ENCODE data around the gene ATF4.

ATF4 gene

GRCh38 chr22:39511226-39511625, 9.1 kb upstream of the ATF4 start:
- Histone ChIP-seq H3K9me3 (ENCODE audit: low read depth, low read length) (no peaks in the 10 kb centered on the region), H3K36me3 (ENCODE audit: insufficient read depth, low read length) (peaks cover 92% of the 10 kb centered on the region), H3K27ac (no peak overlapping the region), H3K9ac (ENCODE audit: insufficient read length) (no peak overlapping the region), H3K4me3 (no peak overlapping the region)
- DNase-seq (ENCODE audit: low read depth, low spot score) = no peak
- TF ChIP-seq POLR2AphosphoS5 (IDR thresholded peaks at IDR 0.05; ENCODE audit: borderline replicate concordance, low read depth, low read length) (no peak), EZH2 (IDR thresholded peaks at IDR 0.05) (no peak), FOXP2 (optimal IDR thresholded peaks at IDR 0.05; ENCODE audit: control extremely low read depth, extremely low read length, insufficient read depth) (no peak)

- TF ChIP-seq POLR2AphosphoS5 (IDR thresholded peaks at IDR 0.05; ENCODE audit: borderline replicate concordance, low read depth, low read length) = no peak
- no peak for TF ChIP-seq EZH2 (IDR thresholded peaks at IDR 0.05)
- TF ChIP-seq FOXP2 (optimal IDR thresholded peaks at IDR 0.05; ENCODE audit: control extremely low read depth, extremely low read length, insufficient read depth) = no peak
- Histone ChIP-seq H3K4me3 (no peak overlapping the region), H3K9me3 (ENCODE audit: low read depth, low read length) (no peaks in the 10 kb centered on the region), H3K27ac (no peak overlapping the region), H3K9ac (ENCODE audit: insufficient read length) (no peak overlapping the region), H3K36me3 (ENCODE audit: insufficient read depth, low read length) (peaks cover 84% of the 10 kb centered on the region)
- no peak for DNase-seq (ENCODE audit: low read depth, low spot score)
Measured at GRCh38 chr22:39512026-39512425, 8.3 kb upstream of the ATF4 start.

DNA sequence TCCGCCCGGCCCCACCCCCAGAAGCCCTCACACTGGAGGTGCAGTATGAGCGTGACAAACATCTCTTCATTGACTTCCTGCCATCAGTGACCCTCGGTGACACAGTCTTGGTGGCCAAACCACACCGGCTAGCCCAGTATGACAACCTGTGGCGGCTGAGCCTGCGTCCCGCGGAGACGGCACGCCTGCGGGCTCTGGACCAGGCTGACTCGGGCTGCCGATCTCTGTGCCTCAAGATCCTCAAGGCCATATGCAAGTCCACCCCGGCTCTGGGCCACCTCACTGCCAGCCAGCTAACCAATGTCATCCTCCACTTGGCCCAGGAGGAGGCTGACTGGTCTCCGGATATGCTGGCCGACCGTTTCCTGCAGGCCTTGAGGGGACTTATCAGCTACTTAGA, 6.6 kb upstream of the ATF4 start:
- H3K36me3 ChIP-seq (ENCODE audit: insufficient read depth, low read length) = peaks cover 71% of the 10 kb centered on the region

GRCh38 chr22:39514373-39514973, 5.9 kb upstream of the ATF4 start:
- Histone ChIP-seq H3K36me3 (ENCODE audit: insufficient read depth, low read length) (peaks cover 64% of the 10 kb centered on the region), H3K9ac (ENCODE audit: insufficient read length) (no peak overlapping the region)
- no peak for DNase-seq (ENCODE audit: low read depth, low spot score)

More for the DNA sequence above, 6.6 kb upstream of the ATF4 start:
- Histone ChIP-seq H3K9me3 (ENCODE audit: low read depth, low read length) (no peaks in the 10 kb centered on the region), H3K27ac (no peak overlapping the region), H3K4me3 (no peak overlapping the region), H3K9ac (ENCODE audit: insufficient read length) (no peak overlapping the region)
- TF ChIP-seq FOXP2 (optimal IDR thresholded peaks at IDR 0.05; ENCODE audit: control extremely low read depth, extremely low read length, insufficient read depth) = no peak
- no peak for TF ChIP-seq EZH2 (IDR thresholded peaks at IDR 0.05)
- TF ChIP-seq POLR2AphosphoS5 (IDR thresholded peaks at IDR 0.05; ENCODE audit: borderline replicate concordance, low read depth, low read length) = no peak
- DNase-seq (ENCODE audit: low read depth, low spot score) = no peak

GRCh38 chr22:39515266-39516050, 4.9 kb upstream of the ATF4 start:
- peaks cover 56% of the 10 kb centered on the region for H3K36me3 ChIP-seq (ENCODE audit: insufficient read depth, low read length)

More at GRCh38 chr22:39514373-39514973, 5.9 kb upstream of the ATF4 start:
- Histone ChIP-seq H3K9me3 (ENCODE audit: low read depth, low read length) (no peaks in the 10 kb centered on the region), H3K27ac (no peak overlapping the region), H3K4me3 (no peak overlapping the region)
- TF ChIP-seq FOXP2 (optimal IDR thresholded peaks at IDR 0.05; ENCODE audit: control extremely low read depth, extremely low read length, insufficient read depth) = no peak
- TF ChIP-seq POLR2AphosphoS5 (IDR thresholded peaks at IDR 0.05; ENCODE audit: borderline replicate concordance, low read depth, low read length) = no peak
- TF ChIP-seq EZH2 (IDR thresholded peaks at IDR 0.05) = no peak

GRCh38 chr22:39517470-39517869, 2.9 kb upstream of the ATF4 start:
- DNase-seq (ENCODE audit: low read depth, low spot score) = no peak
- peaks cover 53% of the 10 kb centered on the region for H3K36me3 ChIP-seq (ENCODE audit: insufficient read depth, low read length)
- TF ChIP-seq EZH2 (IDR thresholded peaks at IDR 0.05) = no peak
- no peak for TF ChIP-seq FOXP2 (optimal IDR thresholded peaks at IDR 0.05; ENCODE audit: control extremely low read depth, extremely low read length, insufficient read depth)
- TF ChIP-seq POLR2AphosphoS5 (IDR thresholded peaks at IDR 0.05; ENCODE audit: borderline replicate concordance, low read depth, low read length) = no peak
- no peak overlapping the region for H3K9ac ChIP-seq (ENCODE audit: insufficient read length)
- no peak overlapping the region for H3K27ac ChIP-seq
- H3K9me3 ChIP-seq (ENCODE audit: low read depth, low read length) = no peaks in the 10 kb centered on the region
- no peak overlapping the region for H3K4me3 ChIP-seq

More at GRCh38 chr22:39515266-39516050, 4.9 kb upstream of the ATF4 start:
- TF ChIP-seq FOXP2 (optimal IDR thresholded peaks at IDR 0.05; ENCODE audit: control extremely low read depth, extremely low read length, insufficient read depth) (no peak), POLR2AphosphoS5 (IDR thresholded peaks at IDR 0.05; ENCODE audit: borderline replicate concordance, low read depth, low read length) (no peak), EZH2 (IDR thresholded peaks at IDR 0.05) (no peak)
- Histone ChIP-seq H3K4me3 (no peak overlapping the region), H3K27ac (no peak overlapping the region), H3K9ac (ENCODE audit: insufficient read length) (no peak overlapping the region), H3K9me3 (ENCODE audit: low read depth, low read length) (no peaks in the 10 kb centered on the region)
- no peak for DNase-seq (ENCODE audit: low read depth, low spot score)

DNA sequence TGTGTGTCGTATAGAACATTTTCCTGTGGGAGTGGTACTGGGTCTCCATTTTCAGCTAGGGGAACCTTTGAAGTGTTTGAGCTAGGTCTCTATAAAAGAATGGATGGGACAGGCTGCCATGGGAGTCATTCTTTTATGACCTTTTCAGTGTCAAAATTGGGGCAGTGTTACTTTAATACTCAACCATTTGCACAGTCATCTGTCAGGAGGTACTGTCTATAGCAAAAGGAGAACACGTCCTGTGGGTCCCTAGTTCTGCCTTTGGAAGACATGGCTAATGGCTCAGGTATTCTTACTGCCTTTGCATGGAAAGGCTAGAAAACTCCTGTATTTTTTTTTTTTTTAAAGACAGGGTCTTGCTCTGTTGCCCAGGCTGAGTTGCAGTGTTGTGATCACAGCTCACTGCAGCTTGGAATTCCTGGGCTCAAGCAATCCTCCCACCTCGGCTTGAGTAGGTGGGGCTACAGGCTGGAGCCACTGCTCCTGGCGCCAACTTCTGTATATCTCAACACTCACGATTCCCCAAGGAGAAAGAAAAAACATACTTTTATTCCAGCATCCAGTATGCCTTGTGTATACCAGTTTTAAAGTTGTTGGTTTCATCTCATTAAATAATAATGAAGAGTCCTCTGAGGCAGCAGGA, 2.1 kb upstream of the ATF4 start:
- DNase-seq (ENCODE audit: low read depth, low spot score) = no peak

More for the DNA sequence above, 2.1 kb upstream of the ATF4 start:
- no peaks in the 10 kb centered on the region for H3K9me3 ChIP-seq (ENCODE audit: low read depth, low read length)
- TF ChIP-seq FOXP2 (optimal IDR thresholded peaks at IDR 0.05; ENCODE audit: control extremely low read depth, extremely low read length, insufficient read depth) (no peak), EZH2 (IDR thresholded peaks at IDR 0.05) (no peak), POLR2AphosphoS5 (IDR thresholded peaks at IDR 0.05; ENCODE audit: borderline replicate concordance, low read depth, low read length) (no peak)
- H3K4me3 ChIP-seq = peak overlapping the region; percentile 96; the same call in 1 of the 2 replicates
- peak overlapping the region; percentile 100 for H3K9ac ChIP-seq (ENCODE audit: insufficient read length)
- H3K36me3 ChIP-seq (ENCODE audit: insufficient read depth, low read length) = peaks cover 55% of the 10 kb centered on the region
- H3K27ac ChIP-seq = peak overlapping the region; percentile 99; the same call in 1 of the 2 replicates

Measured in SK-N-MC (cell line).